Caco-2 (cell line): ENCODE results near the gene SIK1. TPM values are rescaled to one million over a fixed set of nuclear protein-coding genes. Genes with fewer than 3 reads are reported as not detected.

Experiments used
- BruUV-seq: library from RNA; stranded (reverse); fragments of 400-500 nt; replicated peaks from 2 replicates; lab custom pipeline; 2021; lab: Mats Ljungman, UMichigan
- CTCF ChIA-PET: fragments of 300-600 bp; sonication (Branson Sonifier 250); formaldehyde crosslinking; loops from one replicate; lab custom pipeline; 2022; ENCODE audit warnings: antibody characterized with exemption; lab: Charles Lee
- POLR2A ChIA-PET: fragments of 300-600 bp; sonication (Branson Sonifier 250); formaldehyde crosslinking; loops from one replicate; lab custom pipeline; 2022; ENCODE audit warnings: antibody characterized with exemption; lab: Charles Lee
- DNase-seq, 2 experiments: peaks; one replicate each; pipeline versions ENCODE4 v3.0.0 to v3.0.0-alpha.2; 2020 to 2022
- H3K27me3 ChIP-seq: replicated peaks from 2 replicates; pipeline ENCODE4 v1.6.0; 2011; ENCODE audit warnings: low read length; ENCODE audit not compliant: control insufficient read depth, insufficient read depth
- H3K36me3 ChIP-seq: 2 replicates; pipeline ENCODE4 v1.5.1; 2011; ENCODE audit warnings: low read length; ENCODE audit not compliant: control insufficient read depth, insufficient read depth
- H3K4me1 ChIP-seq: fragments of 250-450 bp; sonication (Bioruptor Pico); 2 replicates; pipeline ENCODE4 v1.5.1; 2020; ENCODE audit warnings: mild to moderate bottlenecking
- H3K4me3 ChIP-seq: 2 replicates; pipeline ENCODE4 v1.5.1; 2011; ENCODE audit warnings: low read depth, mild to moderate bottlenecking, control low read depth, low read length
- H3K9me3 ChIP-seq: fragments of 250-450 bp; sonication (Bioruptor Pico); 2 replicates; pipeline ENCODE4 v1.5.1; 2020; ENCODE audit warnings: mild to moderate bottlenecking, moderate library complexity
- H3K27ac Mint-ChIP-seq: one replicate; pipeline ENCODE4 v1.8.0; 2022; ENCODE audit warnings: mixed read lengths; ENCODE audit not compliant: unreplicated experiment
- H3K27me3 Mint-ChIP-seq: one replicate; pipeline ENCODE4 v1.8.0; 2022; ENCODE audit warnings: mixed read lengths; ENCODE audit not compliant: insufficient read depth, unreplicated experiment
- H3K36me3 Mint-ChIP-seq: one replicate; pipeline ENCODE4 v1.8.0; 2022; ENCODE audit warnings: mild to moderate bottlenecking, mixed read lengths; ENCODE audit not compliant: insufficient read depth, unreplicated experiment
- H3K4me1 Mint-ChIP-seq: one replicate; pipeline ENCODE4 v1.8.0; 2022; ENCODE audit warnings: low read depth, mixed read lengths; ENCODE audit not compliant: unreplicated experiment
- H3K4me3 Mint-ChIP-seq: one replicate; pipeline ENCODE4 v1.8.0; 2022; ENCODE audit warnings: mild to moderate bottlenecking, moderate library complexity, mixed read lengths; ENCODE audit not compliant: unreplicated experiment
- H3K9me3 Mint-ChIP-seq: one replicate; pipeline ENCODE4 v1.8.0; 2022; ENCODE audit warnings: mixed read lengths; ENCODE audit not compliant: unreplicated experiment
- intact Hi-C: fragments of 100-400 bp; cut with micrococcal nuclease; formaldehyde crosslinking; loops from one replicate; pipeline ENCODE4 v1.10.0; 2022; ENCODE audit not compliant: unreplicated experiment
- total RNA-seq: library from RNA; stranded (reverse); gene quantifications from 2 replicates; pipeline ENCODE4 v1.2.3, GENCODE V29; 2022
- TF ChIP-seq, protein P1 (sequence below), 2 experiments: fragments of 200-600 bp in 1 of 2; IDR thresholded peaks; 1 replicate in 1 of 2; 2 replicates in 1 of 2; pipeline versions ENCODE4 v1.5.1 to v1.8.0; 2011 to 2022; ENCODE audit warnings: antibody characterized with exemption in 1 of 2, control low read depth in 1 of 2, inconsistent platforms in 1 of 2, low read depth in 1 of 2, low read length in 1 of 2, mild to moderate bottlenecking in 1 of 2, moderate library complexity in 1 of 2; ENCODE audit not compliant: insufficient read depth in 1 of 2, severe bottlenecking in 1 of 2, unreplicated experiment in 1 of 2

Gene SIK1
- total RNA-seq, 1 experiment from 2014 or later: 69.4 TPM

- no peaks in the 10 kb centered on the region for H3K27me3 Mint-ChIP-seq
- DNase-seq: no peak
- POLR2A ChIA-PET: no interaction called here
- intact Hi-C loops: no loop called here
- TF ChIP-seq, protein P1, sequence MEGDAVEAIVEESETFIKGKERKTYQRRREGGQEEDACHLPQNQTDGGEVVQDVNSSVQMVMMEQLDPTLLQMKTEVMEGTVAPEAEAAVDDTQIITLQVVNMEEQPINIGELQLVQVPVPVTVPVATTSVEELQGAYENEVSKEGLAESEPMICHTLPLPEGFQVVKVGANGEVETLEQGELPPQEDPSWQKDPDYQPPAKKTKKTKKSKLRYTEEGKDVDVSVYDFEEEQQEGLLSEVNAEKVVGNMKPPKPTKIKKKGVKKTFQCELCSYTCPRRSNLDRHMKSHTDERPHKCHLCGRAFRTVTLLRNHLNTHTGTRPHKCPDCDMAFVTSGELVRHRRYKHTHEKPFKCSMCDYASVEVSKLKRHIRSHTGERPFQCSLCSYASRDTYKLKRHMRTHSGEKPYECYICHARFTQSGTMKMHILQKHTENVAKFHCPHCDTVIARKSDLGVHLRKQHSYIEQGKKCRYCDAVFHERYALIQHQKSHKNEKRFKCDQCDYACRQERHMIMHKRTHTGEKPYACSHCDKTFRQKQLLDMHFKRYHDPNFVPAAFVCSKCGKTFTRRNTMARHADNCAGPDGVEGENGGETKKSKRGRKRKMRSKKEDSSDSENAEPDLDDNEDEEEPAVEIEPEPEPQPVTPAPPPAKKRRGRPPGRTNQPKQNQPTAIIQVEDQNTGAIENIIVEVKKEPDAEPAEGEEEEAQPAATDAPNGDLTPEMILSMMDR (IDR thresholded peaks at IDR 0.05; ENCODE audit: insufficient read depth in 1 of 2, low read depth in 1 of 2, low read length in 1 of 2, severe bottlenecking in 1 of 2, unreplicated experiment in 1 of 2): no peak
- Histone ChIP-seq H3K27me3 (no peaks in the 10 kb centered on the region), H3K4me1 (no peaks in the 10 kb centered on the region), H3K36me3 (no peaks in the 10 kb centered on the region), H3K9me3 (no peaks in the 10 kb centered on the region), H3K4me3 (no peak overlapping the region)
- H3K27ac Mint-ChIP-seq: no peak overlapping the region
- BruUV-seq: no TSS peak
- no peaks in the 10 kb centered on the region for H3K9me3 Mint-ChIP-seq
- no peaks in the 10 kb centered on the region for H3K36me3 Mint-ChIP-seq
- no peaks in the 10 kb centered on the region for H3K4me1 Mint-ChIP-seq
- CTCF ChIA-PET: no interaction called here
- no peak overlapping the region for H3K4me3 Mint-ChIP-seq
These were observed 50.5 kb downstream of the SIK1 start for GRCh38 chr21:43376478-43376882.

DNA sequence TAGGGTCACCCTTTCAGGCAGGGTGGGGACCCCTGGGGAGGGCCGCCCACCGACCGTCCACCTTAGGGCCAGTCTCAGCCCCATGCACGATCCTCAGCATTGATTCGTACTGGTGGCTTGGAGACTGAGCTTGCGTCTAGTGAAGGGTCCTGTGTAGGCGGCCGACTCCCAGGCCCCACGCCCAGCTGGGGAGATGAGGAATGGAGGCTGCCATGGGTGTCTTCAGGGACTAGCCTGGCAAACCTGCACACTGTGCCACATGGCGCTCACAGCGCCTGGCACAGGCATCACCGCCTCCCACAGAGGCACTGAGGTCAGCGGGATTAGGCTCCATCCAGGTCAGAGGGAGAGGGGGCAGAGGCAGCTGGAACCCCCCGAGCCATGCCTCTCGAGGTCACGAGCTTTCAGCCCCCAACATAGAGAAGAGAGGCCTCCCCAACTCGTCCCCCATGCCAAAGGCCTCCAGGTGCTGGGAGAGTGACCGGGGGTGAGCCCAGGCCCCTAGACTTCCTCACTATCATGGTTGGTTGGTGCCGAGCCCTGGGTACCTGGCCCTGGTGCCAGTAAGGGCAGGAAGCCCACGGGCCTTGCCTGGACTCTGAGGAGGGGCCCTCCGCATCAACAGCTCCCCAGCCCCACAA, 51.0 kb downstream of the SIK1 start:
- no peak overlapping the region for H3K27ac Mint-ChIP-seq

DNA sequence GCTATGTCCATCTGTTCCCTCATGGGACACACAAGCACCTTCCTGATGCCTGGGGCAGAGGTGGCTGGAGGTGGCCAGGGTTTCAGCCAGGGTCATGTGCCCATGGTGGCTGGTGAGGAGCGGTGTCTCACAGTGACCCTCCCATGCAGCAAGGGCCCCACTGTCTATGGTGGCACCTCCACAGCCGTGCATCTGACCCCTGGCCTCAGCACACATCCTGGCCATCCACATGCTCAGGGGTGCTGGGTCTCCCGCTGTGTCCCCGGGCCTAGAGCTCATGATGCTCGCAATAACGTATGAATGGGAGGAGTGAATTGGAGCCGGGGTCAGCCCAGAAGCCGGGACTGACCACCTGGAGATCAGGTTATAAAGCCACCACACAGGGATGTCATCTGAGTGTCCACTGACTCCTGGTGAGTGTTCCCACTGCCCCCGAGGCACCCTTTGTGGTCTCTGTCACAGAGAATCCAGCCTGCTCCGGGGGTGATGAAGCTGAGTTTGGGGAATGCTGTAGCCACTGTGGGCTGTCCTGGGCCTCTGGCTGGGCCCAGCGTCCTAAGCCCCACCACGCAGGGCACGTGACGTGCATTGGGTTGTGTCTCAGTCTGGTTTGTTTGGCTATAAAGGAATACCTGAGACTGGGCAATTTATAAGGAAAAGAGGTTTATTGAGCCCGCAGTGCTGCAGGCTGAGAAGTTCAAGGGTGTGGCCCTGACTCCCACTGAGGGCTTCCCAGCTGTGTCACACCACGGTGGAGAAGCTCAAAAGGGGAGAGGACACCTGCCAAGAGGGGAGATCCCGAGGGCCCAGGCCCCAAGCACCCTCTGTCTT, 51.7 kb downstream of the SIK1 start:
- Mint-ChIP-seq H3K27ac (no peak overlapping the region), H3K4me1 (no peaks in the 10 kb centered on the region), H3K4me3 (no peak overlapping the region), H3K27me3 (no peaks in the 10 kb centered on the region), H3K36me3 (no peaks in the 10 kb centered on the region), H3K9me3 (no peaks in the 10 kb centered on the region)
- Histone ChIP-seq H3K9me3 (no peaks in the 10 kb centered on the region), H3K36me3 (no peaks in the 10 kb centered on the region), H3K4me1 (no peaks in the 10 kb centered on the region), H3K27me3 (no peaks in the 10 kb centered on the region), H3K4me3 (no peak overlapping the region)
- BruUV-seq: no TSS peak
- intact Hi-C loops: no loop called here
- no peak for DNase-seq
- TF ChIP-seq, protein P1 (IDR thresholded peaks at IDR 0.05; ENCODE audit: insufficient read depth in 1 of 2, low read depth in 1 of 2, low read length in 1 of 2, severe bottlenecking in 1 of 2, unreplicated experiment in 1 of 2): no peak
- POLR2A ChIA-PET: no interaction called here
- CTCF ChIA-PET: no interaction called here

More for the DNA sequence above, 51.0 kb downstream of the SIK1 start:
- BruUV-seq: no TSS peak
- H3K4me3 ChIP-seq: no peak overlapping the region
- Mint-ChIP-seq H3K4me1 (no peaks in the 10 kb centered on the region), H3K9me3 (no peaks in the 10 kb centered on the region), H3K27me3 (no peaks in the 10 kb centered on the region), H3K36me3 (no peaks in the 10 kb centered on the region), H3K4me3 (no peak overlapping the region)
- H3K27me3 ChIP-seq: no peaks in the 10 kb centered on the region
- no peaks in the 10 kb centered on the region for H3K36me3 ChIP-seq
- TF ChIP-seq, protein P1 (IDR thresholded peaks at IDR 0.05; ENCODE audit: insufficient read depth in 1 of 2, low read depth in 1 of 2, low read length in 1 of 2, severe bottlenecking in 1 of 2, unreplicated experiment in 1 of 2): no peak
- DNase-seq: no peak
- CTCF ChIA-PET: no interaction called here
- H3K4me1 ChIP-seq: no peaks in the 10 kb centered on the region
- H3K9me3 ChIP-seq: no peaks in the 10 kb centered on the region
- POLR2A ChIA-PET: no interaction called here
- intact Hi-C loops: no loop called here
